Mesenchymal stem cell (in vitro differentiated cells and primary cell): ENCODE results near the gene TMEM115.
A peak's percentile ranks its signal among the peaks of the same experiment; 100 is the strongest.

ENCODE experiments used
- DNase-seq: peaks from one replicate; pipeline ENCODE4 v3.0.0-alpha.2; 2013
- H2AFZ ChIP-seq: one replicate; pipeline ENCODE4 v1.6.1; 2013; ENCODE audit warnings: low read depth, mild to moderate bottlenecking, control low read depth, inconsistent platforms, low read length, moderate library complexity
- H2AK5ac ChIP-seq: 2 replicates; pipeline ENCODE4 v1.6.1; 2013; ENCODE audit warnings: low read length, moderate library complexity, mild to moderate bottlenecking, inconsistent platforms; ENCODE audit not compliant: severe bottlenecking
- H2BK120ac ChIP-seq: one replicate; pipeline ENCODE4 v1.6.1; 2013; ENCODE audit warnings: low read depth, mild to moderate bottlenecking, inconsistent platforms, low read length, moderate library complexity
- H2BK12ac ChIP-seq, 2 experiments: one replicate each; pipeline ENCODE4 v1.6.1; 2013; ENCODE audit warnings: inconsistent platforms in 2 of 2, low read length in 2 of 2, mild to moderate bottlenecking in 2 of 2, moderate library complexity in 2 of 2, control low read depth in 1 of 2
- H2BK15ac ChIP-seq: one replicate; pipeline ENCODE4 v1.6.1; 2013; ENCODE audit warnings: mild to moderate bottlenecking, low read depth, inconsistent platforms; ENCODE audit not compliant: poor library complexity, severe bottlenecking
- H2BK5ac ChIP-seq: 2 replicates; pipeline ENCODE4 v1.6.1; 2013; ENCODE audit warnings: low read depth, mild to moderate bottlenecking, low read length, control low read depth, inconsistent platforms; ENCODE audit not compliant: poor library complexity, severe bottlenecking
- H3K14ac ChIP-seq, 2 experiments: one replicate each; pipeline ENCODE4 v1.6.1; 2013; ENCODE audit warnings: inconsistent platforms in 2 of 2, low read length in 2 of 2, control low read depth in 1 of 2, mild to moderate bottlenecking in 1 of 2, moderate library complexity in 1 of 2
- H3K18ac ChIP-seq, 2 experiments: one replicate each; pipeline ENCODE4 v1.6.1; 2013; ENCODE audit warnings: inconsistent platforms in 2 of 2, low read length in 2 of 2, control low read depth in 1 of 2, low read depth in 1 of 2, mild to moderate bottlenecking in 1 of 2
- H3K23ac ChIP-seq, 2 experiments: one replicate each; pipeline ENCODE4 v1.6.1; 2013; ENCODE audit warnings: inconsistent platforms in 2 of 2, low read length in 2 of 2, mild to moderate bottlenecking in 2 of 2, moderate library complexity in 2 of 2, control low read depth in 1 of 2
- H3K27ac ChIP-seq: 2 replicates; pipeline ENCODE4 v1.5.1; 2013; ENCODE audit warnings: mild to moderate bottlenecking, moderate library complexity, low read length, control low read depth, inconsistent platforms; ENCODE audit not compliant: poor library complexity, severe bottlenecking
- H3K27me3 ChIP-seq, 2 experiments: 2 replicates each; pipeline versions ENCODE4 v1.6.1 to v1.7.0; 2013; ENCODE audit warnings: low read length in 2 of 2, mild to moderate bottlenecking in 2 of 2, moderate library complexity in 2 of 2, control low read depth in 1 of 2, inconsistent platforms in 1 of 2; ENCODE audit not compliant: control insufficient read depth in 1 of 2, insufficient read depth in 1 of 2
- H3K36me3 ChIP-seq, 2 experiments: 2 replicates each; pipeline versions ENCODE4 v1.6.1 to v1.7.0; 2013; ENCODE audit warnings: low read length in 2 of 2, control low read depth in 1 of 2, inconsistent platforms in 1 of 2, low read depth in 1 of 2, mild to moderate bottlenecking in 1 of 2; ENCODE audit not compliant: insufficient read depth in 2 of 2, control insufficient read depth in 1 of 2
- H3K4ac ChIP-seq, 2 experiments: one replicate each; pipeline ENCODE4 v1.6.1; 2013; ENCODE audit warnings: inconsistent platforms in 2 of 2, low read length in 2 of 2, mild to moderate bottlenecking in 2 of 2, moderate library complexity in 2 of 2, control low read depth in 1 of 2, low read depth in 1 of 2
- H3K4me1 ChIP-seq: 2 replicates; pipeline ENCODE4 v1.6.1; 2013; ENCODE audit warnings: low read depth, low read length, control low read depth; ENCODE audit not compliant: control insufficient read depth, insufficient read depth
- H3K4me2 ChIP-seq: 2 replicates; pipeline ENCODE4 v1.6.1; 2013; ENCODE audit warnings: low read length, mild to moderate bottlenecking, inconsistent platforms; ENCODE audit not compliant: poor library complexity, severe bottlenecking
- H3K4me3 ChIP-seq, 2 experiments: 2 replicates each; pipeline versions ENCODE4 v1.5.1 to v1.7.0; 2013; ENCODE audit warnings: low read length in 2 of 2, mild to moderate bottlenecking in 2 of 2, control low read depth in 1 of 2, low read depth in 1 of 2; ENCODE audit not compliant: insufficient read depth in 1 of 2
- H3K79me1 ChIP-seq: replicated peaks from 2 replicates; pipeline ENCODE4 v1.6.1; 2013; ENCODE audit warnings: mild to moderate bottlenecking, control low read depth, low read length, inconsistent platforms; ENCODE audit not compliant: poor library complexity, severe bottlenecking
- H3K9ac ChIP-seq: 2 replicates; pipeline ENCODE4 v1.7.0; 2013; ENCODE audit warnings: mild to moderate bottlenecking, low read length, moderate library complexity
- H3K9me3 ChIP-seq: 2 replicates; pipeline ENCODE4 v1.7.0; 2013; ENCODE audit warnings: mild to moderate bottlenecking, low read length; ENCODE audit not compliant: control insufficient read depth
- H4K8ac ChIP-seq: one replicate; pipeline ENCODE4 v1.6.1; 2013; ENCODE audit warnings: inconsistent platforms, mild to moderate bottlenecking, low read length, moderate library complexity
- H4K91ac ChIP-seq: one replicate; pipeline ENCODE4 v1.6.1; 2013; ENCODE audit warnings: mild to moderate bottlenecking, low read length, inconsistent platforms
- WGBS: methylation state at CpG from one replicate; pipeline ENCODE4 v1.1.7; 2013; ENCODE audit warnings: mixed read lengths; 5-methylcytosine and 5-hydroxymethylcytosine counted together

The TMEM115 gene

DNA sequence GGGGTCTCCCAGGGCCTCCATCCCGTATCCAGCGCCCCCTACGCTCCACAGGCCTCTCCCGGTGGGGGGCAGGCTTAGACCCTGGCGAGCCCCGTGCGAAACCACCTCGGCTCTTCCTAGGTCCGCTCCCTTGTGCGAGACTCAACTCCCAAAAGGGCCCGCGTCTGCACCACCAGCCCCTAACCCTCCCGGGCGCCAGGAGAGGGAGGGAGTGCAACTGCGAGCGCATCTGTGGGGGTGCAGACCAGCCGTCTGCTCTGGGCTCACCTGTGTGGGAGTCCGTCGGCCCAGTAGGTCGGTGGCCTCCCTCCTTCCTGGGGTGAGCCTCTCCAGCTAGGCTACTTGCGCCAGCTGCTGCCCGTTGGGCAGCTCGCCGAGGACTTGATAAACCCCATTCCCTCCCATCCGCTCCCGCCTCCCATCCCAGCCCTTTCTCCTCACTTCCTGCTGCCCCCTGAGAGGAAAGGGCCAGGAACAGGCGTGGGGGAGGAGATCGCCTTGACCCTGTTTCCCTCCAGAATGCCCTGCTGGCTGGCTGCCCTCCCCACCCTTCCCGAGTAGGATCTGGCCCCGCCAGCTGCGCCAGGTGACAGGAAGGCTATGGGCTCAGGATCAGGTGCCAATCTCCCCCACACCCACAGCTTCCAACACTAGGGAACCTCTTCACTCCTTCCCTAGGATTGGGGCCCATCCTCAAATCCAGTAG is 36.8 kb downstream of the TMEM115 start, which contains the start of gene HYAL2:
Gene HYAL2, minus strand, starts transcription at position 360 of the 706 bp plus-strand sequence. CDS start 2,256 bp downstream, outside the sequence.
- peak within 1 kb of the TSS; percentile 78 to 88 for H3K4me3 ChIP-seq
- H3K36me3 ChIP-seq = peaks cover 41 to 50% of the 10 kb centered on the region in 2 experiments
- H3K9ac ChIP-seq = peak within 1 kb of the TSS; percentile 99
- no peak within 1 kb of the TSS for H3K14ac ChIP-seq
- H3K79me1 ChIP-seq = peaks cover 36% of the 10 kb centered on the region
- H3K23ac ChIP-seq = no peak within 1 kb of the TSS
- peak within 1 kb of the TSS; percentile 50 for H2AK5ac ChIP-seq
- H4K8ac ChIP-seq = peak within 1 kb of the TSS; percentile 85
- H3K4ac ChIP-seq = peak within 1 kb of the TSS; percentile 69 to 75
- H3K18ac ChIP-seq = peak within 1 kb of the TSS; percentile 96 to 99
- DNase-seq = no peak
- H2AFZ ChIP-seq = peak within 1 kb of the TSS; percentile 87
- H3K27ac ChIP-seq = peak within 1 kb of the TSS; percentile 93
- H2BK12ac ChIP-seq = peak within 1 kb of the TSS in 1 of 2 experiments; percentile 86
- 27% methylated on average over 29 of the region's 31 CpGs for WGBS
- peak within 1 kb of the TSS; percentile 98 for H2BK5ac ChIP-seq
- H4K91ac ChIP-seq = peak within 1 kb of the TSS; percentile 83
- H2BK15ac ChIP-seq = peak within 1 kb of the TSS; percentile 18
- no peaks in the 10 kb centered on the region for H3K9me3 ChIP-seq
- peak within 1 kb of the TSS; percentile 77 for H3K4me2 ChIP-seq
- H2BK120ac ChIP-seq = peak within 1 kb of the TSS; percentile 100
- no peaks in the 10 kb centered on the region for H3K27me3 ChIP-seq
- H3K4me1 ChIP-seq = peaks cover 49% of the 10 kb centered on the region

DNA sequence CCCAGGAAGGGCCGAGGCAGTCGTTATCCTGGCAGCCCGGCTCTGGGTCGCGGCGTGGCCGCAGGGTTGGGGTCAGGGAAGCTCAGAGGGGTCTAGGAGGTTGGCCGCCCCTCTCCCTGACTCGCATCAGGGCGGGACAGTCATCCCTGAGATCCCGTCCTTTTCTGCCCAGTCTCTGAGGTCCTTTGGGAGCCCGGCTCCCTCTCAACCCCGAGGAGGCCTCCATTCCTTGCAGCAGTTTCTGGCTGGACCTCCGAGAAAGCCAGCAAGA is 37.3 kb downstream of the TMEM115 start:
- Histone ChIP-seq H3K4me2 (peak overlapping the region; percentile 77), H3K4me3 (peak overlapping the region; percentile 78 to 88), H3K9me3 (no peaks in the 10 kb centered on the region), H3K4ac (peak overlapping the region; percentile 69 to 75), H3K27ac (no peak overlapping the region), H3K27me3 (no peaks in the 10 kb centered on the region), H3K4me1 (peaks cover 50% of the 10 kb centered on the region), H2AK5ac (peak overlapping the region; percentile 50), H2BK5ac (no peak overlapping the region), H3K23ac (no peak overlapping the region), H2BK15ac (no peak overlapping the region), H3K36me3 (peaks cover 46 to 55% of the 10 kb centered on the region in 2 experiments), H4K8ac (peak overlapping the region; percentile 77), H4K91ac (peak overlapping the region; percentile 83), H2BK12ac (peak overlapping the region in 1 of 2 experiments; percentile 61), H3K18ac (peak overlapping the region; percentile 60 to 71), H2BK120ac (peak overlapping the region; percentile 66), H2AFZ (peak overlapping the region; percentile 87), H3K79me1 (peaks cover 36% of the 10 kb centered on the region), H3K9ac (peak overlapping the region; percentile 99), H3K14ac (no peak overlapping the region)
- DNase-seq = no peak
- WGBS = 9% methylated on average over 14 of the region's 14 CpGs

DNA sequence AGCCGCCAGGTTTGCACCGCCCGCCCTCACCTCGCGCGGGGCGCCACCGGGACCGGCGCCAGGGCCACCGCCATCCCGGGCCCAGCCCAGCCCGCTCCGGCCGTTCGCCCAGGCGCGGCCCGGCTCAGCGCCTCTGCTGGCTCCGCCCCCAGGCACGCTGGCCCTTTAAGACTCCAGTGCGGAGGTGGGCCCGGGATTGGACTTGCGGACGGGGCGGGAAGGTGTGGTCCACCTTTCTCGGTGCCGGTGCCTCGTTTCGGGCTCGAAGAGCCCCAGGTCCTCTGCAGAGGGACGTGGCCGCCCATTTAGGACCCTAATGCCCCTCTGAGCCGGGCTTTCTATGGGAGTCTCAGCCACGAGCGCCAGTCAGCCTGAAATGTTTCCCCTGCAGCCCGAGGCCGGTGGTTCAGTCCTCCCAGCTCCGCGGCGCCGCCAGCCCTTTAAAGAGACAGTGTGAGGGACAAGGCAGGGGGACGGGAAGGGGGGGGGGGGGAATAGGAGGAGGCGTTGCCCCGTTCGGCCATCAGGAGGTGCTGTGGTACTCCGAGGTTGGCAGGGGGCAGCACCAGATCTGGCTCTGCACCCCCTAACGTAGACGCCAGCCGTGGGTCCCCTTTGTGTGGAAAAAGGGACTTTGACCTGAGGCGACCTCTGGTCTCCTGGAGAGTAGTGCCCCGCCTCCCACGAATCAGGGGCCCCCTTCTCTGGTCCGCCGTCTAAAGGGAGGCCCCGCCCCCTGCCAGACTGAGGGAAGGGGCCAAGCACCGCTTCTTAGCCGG is 37.8 kb downstream of the TMEM115 start:
- H3K4me2 ChIP-seq = peak overlapping the region; percentile 77
- peak overlapping the region; percentile 69 to 90 for H3K4ac ChIP-seq
- peak overlapping the region; percentile 87 for H2AFZ ChIP-seq
- H2BK120ac ChIP-seq = peak overlapping the region; percentile 100
- peak overlapping the region; percentile 85 for H4K8ac ChIP-seq
- no peak overlapping the region for H2AK5ac ChIP-seq
- H3K18ac ChIP-seq = peak overlapping the region; percentile 96 to 99
- peaks cover 36% of the 10 kb centered on the region for H3K79me1 ChIP-seq
- peak overlapping the region in 1 of 2 experiments; percentile 84 for H3K14ac ChIP-seq
- H3K27me3 ChIP-seq = no peaks in the 10 kb centered on the region
- peak; percentile 90 for DNase-seq
- H3K27ac ChIP-seq = peak overlapping the region; percentile 93
- H4K91ac ChIP-seq = peak overlapping the region; percentile 98
- no peak overlapping the region for H3K23ac ChIP-seq
- no peaks in the 10 kb centered on the region for H3K9me3 ChIP-seq
- 1% methylated on average over 59 of the region's 59 CpGs for WGBS
- H2BK5ac ChIP-seq = peak overlapping the region; percentile 98
- peak overlapping the region; percentile 99 for H3K9ac ChIP-seq
- peak overlapping the region; percentile 78 to 88 for H3K4me3 ChIP-seq
- H3K36me3 ChIP-seq = peaks cover 51 to 57% of the 10 kb centered on the region in 2 experiments
- peak overlapping the region; percentile 97 for H2BK15ac ChIP-seq
- peaks cover 53% of the 10 kb centered on the region for H3K4me1 ChIP-seq
- peak overlapping the region; percentile 85 to 93 for H2BK12ac ChIP-seq

DNA sequence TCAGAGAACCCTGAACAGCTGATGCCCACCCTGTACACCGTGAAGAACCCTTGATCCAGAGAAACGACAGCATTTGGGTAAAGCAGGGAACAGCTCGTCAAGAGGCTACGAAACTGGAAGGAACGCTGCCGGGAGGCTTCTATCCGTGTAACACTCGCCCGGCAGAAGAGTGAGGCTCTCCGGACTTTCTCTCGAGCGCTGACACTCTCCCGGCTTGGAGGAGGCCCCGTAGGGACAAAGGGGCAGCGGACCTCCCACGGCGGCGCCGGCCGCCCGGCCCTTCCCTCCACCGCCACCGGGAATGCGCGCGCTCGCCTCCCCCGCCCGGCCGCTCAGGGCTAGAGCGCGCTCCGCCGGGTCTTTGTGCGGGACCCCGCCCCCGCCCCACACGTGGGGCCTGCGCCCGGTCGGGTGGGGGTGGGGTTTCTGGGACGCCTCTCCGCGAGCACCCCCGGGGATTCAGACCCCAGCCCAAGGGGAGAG is 38.4 kb downstream of the TMEM115 start:
- peak overlapping the region; percentile 70 for H2BK15ac ChIP-seq
- peak overlapping the region in 1 of 2 experiments; percentile 87 for H3K14ac ChIP-seq
- peak overlapping the region; percentile 92 to 99 for H3K18ac ChIP-seq
- peak overlapping the region; percentile 85 for H4K8ac ChIP-seq
- peak overlapping the region; percentile 64 for H4K91ac ChIP-seq
- peak overlapping the region in 1 of 2 experiments; percentile 81 for H2BK12ac ChIP-seq
- peaks cover 57% of the 10 kb centered on the region for H3K4me1 ChIP-seq
- H3K9ac ChIP-seq = peak overlapping the region; percentile 99
- H2BK120ac ChIP-seq = peak overlapping the region; percentile 100
- peak overlapping the region; percentile 60 for H3K4me2 ChIP-seq
- H3K23ac ChIP-seq = no peak overlapping the region
- peaks cover 51 to 57% of the 10 kb centered on the region in 2 experiments for H3K36me3 ChIP-seq
- H3K4ac ChIP-seq = peak overlapping the region; percentile 55 to 75
- DNase-seq = peak; percentile 77
- no peaks in the 10 kb centered on the region for H3K27me3 ChIP-seq
- WGBS = 0% methylated on average over 32 of the region's 45 CpGs
- H2AFZ ChIP-seq = peak overlapping the region; percentile 81
- H2BK5ac ChIP-seq = peak overlapping the region; percentile 76
- H3K27ac ChIP-seq = peak overlapping the region; percentile 85
- H3K4me3 ChIP-seq = peak overlapping the region; percentile 78 to 88
- peak overlapping the region; percentile 37 for H2AK5ac ChIP-seq
- H3K79me1 ChIP-seq = peaks cover 37% of the 10 kb centered on the region
- H3K9me3 ChIP-seq = no peaks in the 10 kb centered on the region
